PC-3 (cell line): ENCODE data around the gene MOB2. TPM values are rescaled to one million over a fixed set of nuclear protein-coding genes. Genes with fewer than 3 reads are reported as not detected.

Source experiments
- ATAC-seq: fragments of 200-7000 bp; cut with Tn5 transposase; 2 replicates; pipeline ENCODE4 v1.9.1; 2020; ENCODE audit warnings: mild to moderate bottlenecking, moderate library complexity
- BruUV-seq: library from RNA; stranded (reverse); fragments of 400-500 nt; replicated peaks from 2 replicates; lab custom pipeline; 2021; lab: Mats Ljungman, UMichigan
- CTCF ChIA-PET: fragments of 300-600 bp; sonication (Branson Sonifier 250); formaldehyde crosslinking; loops from one replicate; lab custom pipeline; 2022; ENCODE audit warnings: antibody characterized with exemption; lab: Charles Lee
- POLR2A ChIA-PET: fragments of 300-600 bp; sonication (Branson Sonifier 250); formaldehyde crosslinking; loops from one replicate; lab custom pipeline; 2022; ENCODE audit warnings: antibody characterized with exemption; ENCODE audit not compliant: unreplicated experiment; lab: Charles Lee
- DNase-seq: peaks from one replicate; pipeline ENCODE4 v3.0.0-alpha.2; 2015
- H2AFZ ChIP-seq: fragments of 300-600 bp; sonication (generic); 2 replicates; pipeline ENCODE4 v1.6.0; 2016; ENCODE audit warnings: antibody characterized with exemption, low read length
- H3F3A ChIP-seq: fragments of 300-600 bp; sonication (generic); one replicate; pipeline ENCODE4 v1.6.0; 2017; ENCODE audit warnings: antibody characterized with exemption, low read length, control low read depth, mild to moderate bottlenecking; ENCODE audit not compliant: unreplicated experiment
- H3K27ac ChIP-seq: fragments of 300-600 bp; sonication (generic); 2 replicates; pipeline ENCODE4 v1.5.1; 2016; ENCODE audit warnings: mild to moderate bottlenecking, low read length
- H3K27me3 ChIP-seq: fragments of 300-600 bp; sonication (generic); 2 replicates; pipeline ENCODE4 v1.6.1; 2016; ENCODE audit warnings: low read length, mixed read lengths
- H3K36me3 ChIP-seq: fragments of 300-600 bp; sonication (generic); 2 replicates; pipeline ENCODE4 v1.6.1; 2016; ENCODE audit warnings: low read depth, mixed run types, low read length, mixed read lengths
- H3K4me1 ChIP-seq: fragments of 300-600 bp; sonication (generic); 2 replicates; pipeline ENCODE4 v1.5.1; 2016; ENCODE audit warnings: low read length; ENCODE audit not compliant: insufficient read depth
- H3K4me2 ChIP-seq: fragments of 300-600 bp; sonication (generic); 2 replicates; pipeline ENCODE4 v1.6.0; 2016; ENCODE audit warnings: low read length
- H3K4me3 ChIP-seq: fragments of 300-600 bp; sonication (generic); 2 replicates; pipeline ENCODE4 v1.5.1; 2016; ENCODE audit warnings: mild to moderate bottlenecking, low read length, mixed read lengths
- H3K79me2 ChIP-seq: fragments of 300-600 bp; sonication (generic); 2 replicates; pipeline ENCODE4 v1.6.1; 2017; ENCODE audit warnings: low read length, mixed read lengths
- H3K9ac ChIP-seq: fragments of 300-600 bp; sonication (generic); 2 replicates; pipeline ENCODE4 v1.6.0; 2016; ENCODE audit warnings: mild to moderate bottlenecking, low read length
- H3K9me2 ChIP-seq: fragments of 300-600 bp; sonication (generic); replicated peaks from 2 replicates; pipeline ENCODE4 v1.6.1; 2016; ENCODE audit warnings: mixed run types, low read length, mixed read lengths
- H3K9me3 ChIP-seq: fragments of 300-600 bp; sonication (generic); 2 replicates; pipeline ENCODE4 v1.6.1; 2016; ENCODE audit warnings: low read length, mixed read lengths
- H4K20me1 ChIP-seq: fragments of 300-600 bp; sonication (generic); 2 replicates; pipeline ENCODE4 v1.6.1; 2016; ENCODE audit warnings: low read length, mixed read lengths
- EZH2 ChIP-seq: fragments of 300-600 bp; sonication (generic); IDR thresholded peaks from one replicate; pipeline ENCODE4 v1.6.1; 2017; ENCODE audit warnings: antibody characterized with exemption, mild to moderate bottlenecking, low read length; ENCODE audit not compliant: unreplicated experiment
- EZH2phosphoT487 ChIP-seq: fragments of 300-600 bp; sonication (generic); IDR thresholded peaks from 2 replicates; pipeline ENCODE4 v1.6.1; 2018; ENCODE audit warnings: mild to moderate bottlenecking, antibody characterized with exemption, low read length, borderline replicate concordance
- intact Hi-C: fragments of 100-400 bp; cut with micrococcal nuclease; formaldehyde crosslinking; loops from 2 replicates; pipeline ENCODE4 v1.9.0; 2023
- total RNA-seq: library from RNA; depleted of rRNA; stranded (reverse); fragments of >200 nt; gene quantifications from 2 replicates; pipeline ENCODE4 v1.2.3, GENCODE V29; 2014
- TF ChIP-seq, protein P1 (sequence below): fragments of 300-600 bp; sonication (generic); conservative IDR thresholded peaks from 2 replicates; pipeline ENCODE4 v1.5.1; 2017; ENCODE audit warnings: antibody characterized with exemption, low read depth, mild to moderate bottlenecking, low read length

Gene MOB2
- total RNA-seq, 1 experiment from 2014 or later: 31.0 TPM

GRCh38 chr11:1482581-1483444, 3.8 kb downstream of the MOB2 start:
- Histone ChIP-seq H3K4me3 (no peak overlapping the region), H2AFZ (no peak overlapping the region), H3K4me2 (no peak overlapping the region), H3K4me1 (no peaks in the 10 kb centered on the region), H3K27me3 (no peaks in the 10 kb centered on the region), H3K9me3 (no peaks in the 10 kb centered on the region), H3K36me3 (no peaks in the 10 kb centered on the region), H3K9me2 (no peaks in the 10 kb centered on the region), H3K27ac (no peak overlapping the region), H3K9ac (no peak overlapping the region), H3F3A (no peaks in the 10 kb centered on the region), H4K20me1 (no peaks in the 10 kb centered on the region), H3K79me2 (0 out of 2 replicates have a peak, but pooled peaks cover 3% of the 10 kb centered on the region)
- DNase-seq (no peak), ATAC-seq (no peak)
- intact Hi-C loops: no loop called here
- CTCF ChIA-PET: no interaction called here
- no TSS peak for BruUV-seq
- POLR2A ChIA-PET: no interaction called here
- TF ChIP-seq, protein P1, sequence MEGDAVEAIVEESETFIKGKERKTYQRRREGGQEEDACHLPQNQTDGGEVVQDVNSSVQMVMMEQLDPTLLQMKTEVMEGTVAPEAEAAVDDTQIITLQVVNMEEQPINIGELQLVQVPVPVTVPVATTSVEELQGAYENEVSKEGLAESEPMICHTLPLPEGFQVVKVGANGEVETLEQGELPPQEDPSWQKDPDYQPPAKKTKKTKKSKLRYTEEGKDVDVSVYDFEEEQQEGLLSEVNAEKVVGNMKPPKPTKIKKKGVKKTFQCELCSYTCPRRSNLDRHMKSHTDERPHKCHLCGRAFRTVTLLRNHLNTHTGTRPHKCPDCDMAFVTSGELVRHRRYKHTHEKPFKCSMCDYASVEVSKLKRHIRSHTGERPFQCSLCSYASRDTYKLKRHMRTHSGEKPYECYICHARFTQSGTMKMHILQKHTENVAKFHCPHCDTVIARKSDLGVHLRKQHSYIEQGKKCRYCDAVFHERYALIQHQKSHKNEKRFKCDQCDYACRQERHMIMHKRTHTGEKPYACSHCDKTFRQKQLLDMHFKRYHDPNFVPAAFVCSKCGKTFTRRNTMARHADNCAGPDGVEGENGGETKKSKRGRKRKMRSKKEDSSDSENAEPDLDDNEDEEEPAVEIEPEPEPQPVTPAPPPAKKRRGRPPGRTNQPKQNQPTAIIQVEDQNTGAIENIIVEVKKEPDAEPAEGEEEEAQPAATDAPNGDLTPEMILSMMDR: 0 out of 2 replicates have a peak, but pooled peaks have one; percentile 28
- TF ChIP-seq EZH2phosphoT487: no peak
- TF ChIP-seq EZH2: no peak

DNA sequence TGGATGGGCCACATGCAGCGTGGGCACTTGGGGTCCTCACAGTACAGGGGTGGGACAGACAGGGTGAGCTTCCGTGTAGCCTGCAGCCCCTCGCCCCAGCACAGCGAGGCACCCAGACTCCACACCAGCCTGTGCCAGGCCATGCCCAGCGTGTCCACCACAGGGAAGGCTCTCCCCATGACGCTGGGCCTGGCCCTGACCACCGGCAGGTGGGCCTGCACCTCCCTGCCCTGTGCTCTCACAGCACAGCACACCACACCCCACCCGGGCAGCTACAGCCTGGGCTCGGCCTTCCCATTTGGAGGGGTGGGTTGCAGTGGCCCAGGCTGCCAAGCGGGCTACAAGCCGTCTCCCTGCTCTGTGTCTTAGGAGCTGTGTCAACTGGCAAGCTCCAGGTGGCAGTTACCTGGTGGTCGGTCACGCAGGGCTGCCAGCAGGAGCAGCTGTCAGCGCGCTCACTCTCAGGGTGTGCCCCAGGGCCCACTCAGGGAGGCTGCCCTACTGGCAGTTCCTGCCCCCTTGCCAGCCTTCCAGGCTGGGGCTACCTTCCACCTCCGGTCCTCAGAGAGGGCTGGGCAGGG, 4.6 kb downstream of the MOB2 start:
- no peaks in the 10 kb centered on the region for H3F3A ChIP-seq
- H3K79me2 ChIP-seq: no peaks in the 10 kb centered on the region
- H3K4me2 ChIP-seq: no peak overlapping the region
- no peaks in the 10 kb centered on the region for H3K4me1 ChIP-seq
- DNase-seq (no peak), ATAC-seq (no peak)
- CTCF ChIA-PET: no interaction called here
- no peak overlapping the region for H3K9ac ChIP-seq
- POLR2A ChIA-PET: no interaction called here
- H3K4me3 ChIP-seq: no peak overlapping the region
- no peaks in the 10 kb centered on the region for H4K20me1 ChIP-seq
- H3K9me3 ChIP-seq: no peaks in the 10 kb centered on the region
- TF ChIP-seq, protein P1: no peak
- TF ChIP-seq EZH2 (no peak), EZH2phosphoT487 (no peak)
- no peak overlapping the region for H2AFZ ChIP-seq
- no peak overlapping the region for H3K27ac ChIP-seq
- H3K9me2 ChIP-seq: no peaks in the 10 kb centered on the region
- BruUV-seq: no TSS peak
- intact Hi-C loops: no loop called here
- H3K27me3 ChIP-seq: no peaks in the 10 kb centered on the region
- H3K36me3 ChIP-seq: no peaks in the 10 kb centered on the region

DNA sequence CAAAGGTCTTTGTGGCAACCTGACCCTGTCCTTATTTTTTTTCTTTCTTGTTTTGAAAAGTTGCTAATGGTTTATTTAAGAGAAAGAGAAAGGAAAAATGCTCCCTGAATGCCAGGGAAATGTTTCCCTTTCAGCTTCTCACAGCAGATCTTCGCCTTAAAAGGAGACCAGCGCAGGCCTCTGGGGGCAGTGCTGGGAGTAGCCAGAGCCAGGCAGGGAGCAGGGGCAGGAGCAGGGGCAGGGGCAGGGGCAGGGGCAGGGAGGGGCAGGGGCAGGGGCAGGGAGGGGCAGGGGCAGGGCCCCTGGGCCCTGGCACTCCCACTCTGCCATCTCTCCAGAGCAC, 5.1 kb downstream of the MOB2 start:
- no peak overlapping the region for H3K27ac ChIP-seq
- DNase-seq: no peak
- no peaks in the 10 kb centered on the region for H3K9me3 ChIP-seq
- H3K4me1 ChIP-seq: no peaks in the 10 kb centered on the region
- H3K27me3 ChIP-seq: no peaks in the 10 kb centered on the region
- POLR2A ChIA-PET: no interaction called here
- intact Hi-C loops: no loop called here
- H3K9ac ChIP-seq: no peak overlapping the region
- H3K9me2 ChIP-seq: no peaks in the 10 kb centered on the region
- BruUV-seq: no TSS peak
- no peaks in the 10 kb centered on the region for H4K20me1 ChIP-seq
- no peak overlapping the region for H2AFZ ChIP-seq
- H3K79me2 ChIP-seq: no peaks in the 10 kb centered on the region
- CTCF ChIA-PET: no interaction called here
- H3K36me3 ChIP-seq: no peaks in the 10 kb centered on the region
- no peak overlapping the region for H3K4me2 ChIP-seq
- no peak overlapping the region for H3K4me3 ChIP-seq
- ATAC-seq: no peak
- TF ChIP-seq EZH2phosphoT487: no peak
- TF ChIP-seq EZH2: no peak
- TF ChIP-seq, protein P1: no peak
- no peaks in the 10 kb centered on the region for H3F3A ChIP-seq
